OCI-LY7 (cell line): ENCODE measurements around the gene UGT1A10. TPM values are rescaled to one million over a fixed set of nuclear protein-coding genes. Genes with fewer than 3 reads are reported as not detected.

ENCODE experiments used
- BruUV-seq: library from RNA; stranded (reverse); fragments of 400-500 nt; replicated peaks from 2 replicates; lab custom pipeline; 2021; lab: Mats Ljungman, UMichigan
- CTCF ChIA-PET: fragments of 300-600 bp; sonication (Branson Sonifier 250); formaldehyde crosslinking; loops from one replicate; lab custom pipeline; 2022; ENCODE audit warnings: antibody characterized with exemption; ENCODE audit not compliant: unreplicated experiment; lab: Charles Lee
- POLR2A ChIA-PET: fragments of 300-600 bp; sonication (Branson Sonifier 250); formaldehyde crosslinking; loops from one replicate; lab custom pipeline; 2022; ENCODE audit warnings: antibody characterized with exemption; lab: Charles Lee
- DNase-seq: peaks from one replicate; pipeline ENCODE4 v3.0.0-alpha.2; 2015; ENCODE audit warnings: low spot score
- H2AFZ ChIP-seq: fragments of 200-600 bp; sonication (generic), shearing (Covaris generic); 2 replicates; pipeline ENCODE4 v1.6.1; 2014; ENCODE audit warnings: mild to moderate bottlenecking, antibody characterized with exemption, low read length, moderate library complexity
- H3K27ac ChIP-seq: fragments of 200-600 bp; sonication (generic); 2 replicates; pipeline ENCODE4 v1.5.1; 2014; ENCODE audit warnings: mixed run types, low read depth, mild to moderate bottlenecking, moderate library complexity, low read length, inconsistent platforms; ENCODE audit not compliant: poor library complexity, severe bottlenecking
- H3K36me3 ChIP-seq: fragments of 200-600 bp; sonication (generic); 2 replicates; pipeline ENCODE4 v1.6.1; 2014; ENCODE audit warnings: mild to moderate bottlenecking, antibody characterized with exemption, low read length, moderate library complexity, mixed read lengths; ENCODE audit not compliant: insufficient read depth
- H3K4me1 ChIP-seq: fragments of 200-600 bp; sonication (generic); 2 replicates; pipeline ENCODE4 v1.5.1; 2014; ENCODE audit warnings: mild to moderate bottlenecking, low read length; ENCODE audit not compliant: insufficient read depth, poor library complexity, severe bottlenecking
- H3K4me2 ChIP-seq: fragments of 200-600 bp; sonication (generic); 2 replicates; pipeline ENCODE4 v1.6.1; 2014; ENCODE audit warnings: mild to moderate bottlenecking, low read length
- H3K4me3 ChIP-seq: fragments of 200-600 bp; sonication (generic); 2 replicates; pipeline ENCODE4 v1.5.1; 2014; ENCODE audit warnings: mild to moderate bottlenecking, low read depth, low read length; ENCODE audit not compliant: poor library complexity, severe bottlenecking
- H3K79me2 ChIP-seq: fragments of 200-600 bp; sonication (generic); 2 replicates; pipeline ENCODE4 v1.6.1; 2016; ENCODE audit warnings: low read depth, mild to moderate bottlenecking, low read length, moderate library complexity, mixed read lengths; ENCODE audit not compliant: insufficient read depth
- H3K9me2 ChIP-seq: fragments of 200-600 bp; sonication (generic); 2 replicates; pipeline ENCODE4 v1.6.1; 2016; ENCODE audit warnings: mild to moderate bottlenecking, low read length, mixed read lengths; ENCODE audit not compliant: insufficient read depth
- H3K9me3 ChIP-seq: fragments of 200-600 bp; sonication (generic); 2 replicates; pipeline ENCODE4 v1.6.1; 2014; ENCODE audit warnings: mild to moderate bottlenecking, mixed run types, low read length, mixed read lengths
- H4K20me1 ChIP-seq: fragments of 200-600 bp; sonication (generic); 2 replicates; pipeline ENCODE4 v1.6.1; 2014; ENCODE audit warnings: mild to moderate bottlenecking, antibody characterized with exemption, low read length, moderate library complexity, mixed read lengths; ENCODE audit not compliant: insufficient read depth
- EZH2phosphoT487 ChIP-seq: fragments of 200-600 bp; sonication (generic); IDR thresholded peaks from 2 replicates; pipeline ENCODE4 v1.6.1; 2018; ENCODE audit warnings: low read depth, borderline replicate concordance, mild to moderate bottlenecking, mixed run types, antibody characterized with exemption, low read length, moderate library complexity, mixed read lengths
- intact Hi-C: fragments of 100-400 bp; cut with micrococcal nuclease; formaldehyde crosslinking; loops from one replicate; pipeline ENCODE4 v1.10.0; 2022; ENCODE audit not compliant: unreplicated experiment
- total RNA-seq, 2 experiments: library from RNA; depleted of rRNA in 1 of 2; stranded (reverse); fragments of >200 nt in 1 of 2; shearing (Covaris generic) in 1 of 2; gene quantifications; 2 replicates each; pipeline ENCODE4 v1.2.3, GENCODE V29; 2014 to 2022
- TF ChIP-seq, protein P1 (sequence below): fragments of 200-600 bp; sonication (generic); conservative IDR thresholded peaks from 2 replicates; pipeline ENCODE4 v1.5.1; 2014; ENCODE audit warnings: mild to moderate bottlenecking, antibody characterized with exemption, low read length, moderate library complexity, mixed read lengths

UGT1A10 gene
- total RNA-seq, 2 experiments from 2014 or later: not detected

DNA sequence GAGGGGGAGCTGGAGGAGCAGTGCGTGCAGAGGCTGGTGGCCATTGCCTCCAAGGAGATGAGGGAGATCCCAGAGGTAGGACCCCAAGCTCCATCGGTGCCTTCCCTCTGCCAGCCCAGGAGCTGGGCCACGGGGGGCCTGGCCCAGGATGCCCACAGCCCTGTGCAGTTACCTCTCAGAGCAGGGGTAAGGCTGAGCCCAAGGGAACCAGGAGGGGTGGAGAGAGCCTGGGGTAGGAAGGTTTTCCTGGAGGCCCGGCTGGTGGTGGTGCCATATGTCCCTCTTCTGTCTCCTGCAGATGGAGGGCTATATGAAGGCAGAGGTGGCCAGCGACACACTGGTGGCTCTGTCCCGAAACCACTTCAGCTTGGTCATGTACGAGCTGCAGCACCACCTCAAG lies 153.3 kb downstream of the UGT1A10 start:
- ChIA-PET CTCF (no interaction called here), POLR2A (interaction anchor here (0.7 kb wide), 1 partner anchor 8 kb away, joined by 3 read pairs; no protein-coding TSS in a partner anchor)
- intact Hi-C loops: no loop called here
- no peaks in the 10 kb centered on the region for H3K9me2 ChIP-seq
- no peak for DNase-seq
- no peak overlapping the region for H3K4me3 ChIP-seq
- H3K9me3 ChIP-seq: no peaks in the 10 kb centered on the region
- H2AFZ ChIP-seq: no peak overlapping the region
- H3K36me3 ChIP-seq: no peaks in the 10 kb centered on the region
- no peak overlapping the region for H3K27ac ChIP-seq
- no peaks in the 10 kb centered on the region for H3K4me1 ChIP-seq
- H3K79me2 ChIP-seq: no peaks in the 10 kb centered on the region
- H4K20me1 ChIP-seq: no peaks in the 10 kb centered on the region
- TF ChIP-seq, protein P1, sequence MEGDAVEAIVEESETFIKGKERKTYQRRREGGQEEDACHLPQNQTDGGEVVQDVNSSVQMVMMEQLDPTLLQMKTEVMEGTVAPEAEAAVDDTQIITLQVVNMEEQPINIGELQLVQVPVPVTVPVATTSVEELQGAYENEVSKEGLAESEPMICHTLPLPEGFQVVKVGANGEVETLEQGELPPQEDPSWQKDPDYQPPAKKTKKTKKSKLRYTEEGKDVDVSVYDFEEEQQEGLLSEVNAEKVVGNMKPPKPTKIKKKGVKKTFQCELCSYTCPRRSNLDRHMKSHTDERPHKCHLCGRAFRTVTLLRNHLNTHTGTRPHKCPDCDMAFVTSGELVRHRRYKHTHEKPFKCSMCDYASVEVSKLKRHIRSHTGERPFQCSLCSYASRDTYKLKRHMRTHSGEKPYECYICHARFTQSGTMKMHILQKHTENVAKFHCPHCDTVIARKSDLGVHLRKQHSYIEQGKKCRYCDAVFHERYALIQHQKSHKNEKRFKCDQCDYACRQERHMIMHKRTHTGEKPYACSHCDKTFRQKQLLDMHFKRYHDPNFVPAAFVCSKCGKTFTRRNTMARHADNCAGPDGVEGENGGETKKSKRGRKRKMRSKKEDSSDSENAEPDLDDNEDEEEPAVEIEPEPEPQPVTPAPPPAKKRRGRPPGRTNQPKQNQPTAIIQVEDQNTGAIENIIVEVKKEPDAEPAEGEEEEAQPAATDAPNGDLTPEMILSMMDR: no peak
- no peak for TF ChIP-seq EZH2phosphoT487
- H3K4me2 ChIP-seq: no peak overlapping the region
- BruUV-seq: no TSS peak

DNA sequence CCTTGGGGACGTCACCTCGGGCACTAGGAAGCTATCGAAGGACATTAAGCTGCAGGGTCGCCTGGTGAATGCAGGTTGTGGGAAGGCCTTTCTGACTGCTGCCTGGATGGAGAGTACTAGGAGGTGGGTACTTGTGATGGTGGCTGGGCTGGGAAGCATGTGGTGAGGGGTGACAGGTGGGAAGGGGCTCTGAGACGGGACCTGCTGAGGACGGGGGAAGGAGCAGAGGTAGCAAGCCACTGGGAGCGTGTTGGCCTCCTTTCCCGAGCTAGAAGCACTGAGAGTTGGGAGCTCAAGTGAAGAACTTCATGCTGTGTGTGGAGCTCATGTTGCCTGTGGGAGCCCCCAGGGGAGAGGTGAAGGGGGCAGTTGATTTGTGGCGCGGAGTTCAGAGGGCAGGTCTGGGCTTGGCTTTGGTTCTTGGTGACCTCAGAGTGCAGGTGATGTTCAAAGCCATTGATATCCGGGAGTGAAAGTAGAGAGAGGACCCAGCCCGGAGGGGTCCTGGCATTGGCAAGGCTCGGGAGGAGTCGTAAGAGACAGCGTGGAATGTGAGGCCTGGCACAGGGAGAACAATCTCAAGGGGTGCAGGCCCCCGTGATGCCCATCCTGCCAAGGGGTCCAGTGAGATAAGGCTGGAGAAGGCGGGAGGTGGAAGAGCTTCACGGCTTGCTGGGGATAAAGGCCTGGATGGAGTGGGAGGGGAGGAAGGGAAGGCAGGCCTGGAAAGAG lies 155.1 kb downstream of the UGT1A10 start:
- TF ChIP-seq, protein P1: no peak
- no peak for TF ChIP-seq EZH2phosphoT487
- no peak overlapping the region for H2AFZ ChIP-seq
- H3K9me2 ChIP-seq: no peaks in the 10 kb centered on the region
- no peak overlapping the region for H3K4me2 ChIP-seq
- H3K4me3 ChIP-seq: no peak overlapping the region
- CTCF ChIA-PET: no interaction called here
- no peaks in the 10 kb centered on the region for H3K79me2 ChIP-seq
- H4K20me1 ChIP-seq: no peaks in the 10 kb centered on the region
- H3K36me3 ChIP-seq: no peaks in the 10 kb centered on the region
- intact Hi-C loops: no loop called here
- DNase-seq: no peak
- H3K9me3 ChIP-seq: no peaks in the 10 kb centered on the region
- POLR2A ChIA-PET: interaction anchor here (0.5 to 1.3 kb wide), 3 partner anchors 10 to 271 kb away, joined by 3 read pairs; no protein-coding TSS in a partner anchor
- no TSS peak for BruUV-seq
- H3K27ac ChIP-seq: no peak overlapping the region
- H3K4me1 ChIP-seq: no peaks in the 10 kb centered on the region

DNA sequence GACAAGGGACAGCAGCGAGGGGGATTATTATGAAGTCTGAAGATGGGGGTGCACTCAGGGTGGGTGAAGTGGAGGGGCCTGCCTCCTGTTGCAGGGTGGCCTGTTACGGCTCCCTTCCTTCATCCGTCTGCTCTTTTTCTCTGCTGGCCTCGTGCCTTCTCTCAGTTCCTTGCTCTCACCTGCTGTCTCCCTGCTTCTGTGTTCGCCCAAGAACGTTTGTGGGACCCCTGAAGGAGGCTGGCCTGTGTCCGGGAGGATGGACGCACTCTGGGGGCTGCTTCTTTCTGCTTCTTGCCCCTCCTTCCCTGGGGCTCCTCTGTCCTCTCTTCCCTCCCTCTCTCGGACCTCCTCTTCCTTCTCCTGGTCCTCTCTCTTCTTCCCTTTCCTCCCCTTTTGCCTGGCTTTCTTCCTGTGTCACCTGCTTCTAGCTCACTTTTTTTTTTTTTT lies 155.7 kb downstream of the UGT1A10 start:
- DNase-seq: no peak
- Histone ChIP-seq H2AFZ (no peak overlapping the region), H3K9me3 (no peaks in the 10 kb centered on the region), H3K9me2 (no peaks in the 10 kb centered on the region), H3K4me1 (no peaks in the 10 kb centered on the region), H3K27ac (no peak overlapping the region), H3K36me3 (no peaks in the 10 kb centered on the region), H4K20me1 (no peaks in the 10 kb centered on the region), H3K4me3 (no peak overlapping the region), H3K79me2 (no peaks in the 10 kb centered on the region), H3K4me2 (no peak overlapping the region)
- intact Hi-C loops: no loop called here
- TF ChIP-seq EZH2phosphoT487: no peak
- TF ChIP-seq, protein P1: no peak
- CTCF ChIA-PET: no interaction called here
- POLR2A ChIA-PET: interaction anchor here (0.5 to 1.3 kb wide), 3 partner anchors 9 to 270 kb away, joined by 3 read pairs; no protein-coding TSS in a partner anchor
- no TSS peak for BruUV-seq
